GM12865 (cell line): Measurements from ENCODE around the gene RAB36.

Source experiments
- DNase-seq: peaks from one replicate; pipeline ENCODE4 v3.0.0; 2010; ENCODE audit warnings: low read depth
- H3K4me3 ChIP-seq: 2 replicates; pipeline ENCODE4 v1.5.1; 2011; ENCODE audit warnings: mild to moderate bottlenecking, low read depth, low read length, control low read depth
- CTCF ChIP-seq: IDR thresholded peaks from 2 replicates; pipeline ENCODE4 v1.5.1; 2011; ENCODE audit warnings: low read length, control low read depth, low read depth, inconsistent platforms; ENCODE audit not compliant: insufficient read depth; ENCODE audit errors: missing control alignments

The RAB36 gene

GRCh38 chr22:23206915-23207314, 61.6 kb downstream of the RAB36 start:
- TF ChIP-seq CTCF, result no peak
- no peak for DNase-seq
- H3K4me3 ChIP-seq, result no peak overlapping the region

- TF ChIP-seq CTCF, result no peak
- H3K4me3 ChIP-seq, result no peak overlapping the region
- peak; percentile 20 for DNase-seq
Observed at GRCh38 chr22:23207729-23208393, 62.6 kb downstream of the RAB36 start.

DNA sequence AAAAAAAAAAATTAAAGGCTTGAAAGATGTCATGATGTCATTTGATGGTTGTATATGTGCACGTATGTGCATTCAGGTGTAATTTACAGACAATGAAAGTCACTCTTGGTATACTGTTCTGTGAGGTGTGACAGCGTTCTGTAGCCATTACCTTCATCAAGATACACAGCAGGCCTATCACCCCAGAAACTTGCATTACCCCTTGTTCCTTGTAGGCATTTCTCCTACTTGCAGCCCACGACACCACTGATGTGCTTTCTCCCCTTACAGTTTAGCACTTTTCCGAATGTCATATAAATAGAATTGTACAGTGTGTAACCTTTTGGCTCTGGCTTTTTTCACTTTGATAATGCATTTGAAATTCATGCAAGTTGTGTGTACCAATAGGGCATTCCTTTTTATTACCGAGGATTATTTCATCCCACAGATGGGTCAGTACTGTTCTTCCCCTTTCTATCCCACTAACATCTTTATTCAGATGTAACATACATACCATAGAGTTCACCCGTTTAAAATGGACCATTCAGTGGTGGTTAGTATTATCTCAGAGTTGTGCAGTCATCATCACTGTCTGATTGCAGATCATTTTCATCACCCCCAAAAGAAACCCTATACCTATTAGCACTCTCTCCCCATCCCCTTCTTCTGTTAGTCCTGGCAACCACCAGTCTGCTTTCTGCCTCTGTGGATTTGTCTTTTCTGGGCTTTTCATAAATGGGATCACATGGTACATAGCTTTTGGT, 65.3 kb downstream of the RAB36 start:
- no peak overlapping the region for H3K4me3 ChIP-seq
- no peak for TF ChIP-seq CTCF
- DNase-seq, result no peak

DNA sequence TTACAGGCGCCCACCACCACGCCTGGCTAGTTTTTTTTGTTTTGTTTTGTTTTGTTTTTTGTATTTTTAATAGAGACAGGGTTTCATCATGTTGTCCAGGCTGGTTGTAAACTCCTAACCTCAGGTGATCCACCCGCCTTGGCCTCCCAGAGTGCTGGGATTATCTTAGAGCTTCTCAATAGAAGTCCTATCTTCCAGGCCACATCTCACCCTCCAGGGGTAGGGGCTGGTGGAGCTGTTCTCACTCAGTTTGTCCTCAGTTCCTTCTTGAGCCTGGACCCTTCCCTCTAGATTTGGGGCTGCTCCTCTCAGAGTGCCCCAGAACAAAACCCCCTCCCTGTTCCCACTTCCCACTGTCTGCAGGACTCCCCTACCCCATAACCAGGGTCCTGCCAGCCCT, 66.3 kb downstream of the RAB36 start:
- H3K4me3 ChIP-seq, result no peak overlapping the region
- no peak for DNase-seq
- no peak for TF ChIP-seq CTCF

DNA sequence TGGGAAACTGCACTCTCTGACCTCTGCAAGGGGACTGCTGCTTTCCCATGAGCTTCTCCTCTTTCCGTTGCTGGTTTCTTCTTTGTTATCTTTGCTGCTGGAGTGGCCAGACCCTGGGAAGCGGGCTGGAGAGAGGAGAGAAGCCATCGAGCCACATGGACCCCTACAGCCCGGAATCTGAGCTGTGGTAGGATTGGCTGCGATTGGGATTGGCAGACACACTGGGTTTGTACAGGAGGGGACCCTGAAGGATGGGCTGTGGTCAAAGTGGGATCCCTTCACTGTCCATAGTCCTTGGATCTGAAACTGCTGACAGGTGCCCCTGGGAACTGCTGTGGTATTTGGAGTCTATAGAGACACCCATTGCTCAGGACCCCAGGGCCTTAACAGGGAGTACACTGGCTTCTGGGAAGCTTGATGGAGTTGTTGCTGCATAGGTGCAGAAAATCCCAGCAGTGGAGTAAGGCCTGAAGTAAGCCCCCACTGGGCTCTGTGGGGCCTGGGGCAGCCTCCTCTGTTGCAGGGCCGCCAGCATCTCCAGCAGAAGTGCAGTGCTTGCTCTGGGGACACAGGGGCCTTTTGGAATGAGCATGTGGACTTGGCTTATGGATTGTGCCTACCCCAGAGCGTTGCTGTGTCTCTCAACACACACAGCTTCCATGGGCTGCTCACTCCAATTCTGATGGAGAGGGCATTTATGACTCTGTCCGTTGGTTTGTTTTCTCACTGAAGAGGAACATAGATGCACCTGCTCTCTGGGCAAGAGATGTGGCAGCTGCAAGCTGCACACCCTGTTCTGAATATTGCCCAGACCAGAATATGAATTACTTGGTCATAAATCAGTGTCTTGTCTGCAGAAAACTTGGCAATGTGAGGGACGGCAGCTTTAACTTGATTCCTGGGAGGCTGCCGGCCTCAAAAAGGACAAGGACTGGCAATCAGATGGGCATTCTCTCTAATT, 67.1 kb downstream of the RAB36 start:
- TF ChIP-seq CTCF, result no peak
- H3K4me3 ChIP-seq, result no peak overlapping the region
- DNase-seq, result no peak

- H3K4me3 ChIP-seq, result no peak overlapping the region
- TF ChIP-seq CTCF, result no peak
- no peak for DNase-seq
Observed at GRCh38 chr22:23213022-23213555, 67.8 kb downstream of the RAB36 start.
